Right atrium auricular region (tissue), 2 donors: Measurements from ENCODE around the gene TMEM200A. TPM values are rescaled to one million over a fixed set of nuclear protein-coding genes. Genes with fewer than 3 reads are reported as not detected.

Experiments used
- DNase-seq: peaks from one replicate; pipeline ENCODE4 v3.0.0-alpha.2; 2019; ENCODE audit warnings: low spot score
- H3K27ac ChIP-seq, 2 donors: fragments of 200-600 bp; sonication (generic); 1 replicate in 1 of 2; 2 replicates in 1 of 2; pipeline ENCODE4 v1.5.1; 2016 to 2019
- H3K27me3 ChIP-seq, 2 donors: fragments of 200-600 bp; sonication (generic); one replicate each; pipeline versions ENCODE4 v1.5.1 to v1.6.0; 2017 to 2019
- H3K36me3 ChIP-seq: fragments of 200-600 bp; sonication (generic); one replicate; pipeline ENCODE4 v1.5.1; 2016
- H3K4me1 ChIP-seq, 2 donors: fragments of 200-600 bp; sonication (generic); one replicate each; pipeline versions ENCODE4 v1.5.1 to v1.6.0; 2017 to 2019
- H3K4me3 ChIP-seq, 2 donors: fragments of 200-600 bp; sonication (generic); 1 replicate in 1 of 2; 2 replicates in 1 of 2; pipeline ENCODE4 v1.5.1; 2017 to 2019; ENCODE audit warnings: mild to moderate bottlenecking in 1 of 2, moderate library complexity in 1 of 2
- H3K9me3 ChIP-seq, 2 donors: fragments of 200-600 bp; sonication (generic); one replicate each; pipeline ENCODE4 v1.5.1; 2019
- CTCF ChIP-seq, 2 donors: fragments of 200-600 bp; sonication (generic); IDR thresholded peaks; one replicate each; pipeline ENCODE4 v1.5.1; 2019; ENCODE audit warnings: antibody characterized with exemption in 2 of 2
- total RNA-seq, 2 donors: library from RNA; depleted of rRNA; stranded (reverse); fragments of >200 nt; gene quantifications; one replicate each; pipeline ENCODE4 v1.1.0, GENCODE V29; 2016

The TMEM200A gene
- total RNA-seq, 2 donors from 2014 or later = 0.63 TPM; not detected in 1

GRCh38 chr6:130385064-130385695 is 19.4 kb downstream of the TMEM200A start:
- no peak for DNase-seq
- Histone ChIP-seq H3K4me3 (no peak overlapping the region), H3K4me1 (no peaks in the 10 kb centered on the region), H3K36me3 (no peaks in the 10 kb centered on the region), H3K27ac (no peak overlapping the region), H3K27me3 (no peaks in the 10 kb centered on the region), H3K9me3 (no peaks in the 10 kb centered on the region)
- no peak for TF ChIP-seq CTCF (IDR thresholded peaks at IDR 0.05)

- Histone ChIP-seq H3K4me3 (no peak overlapping the region), H3K4me1 (no peaks in the 10 kb centered on the region), H3K27ac (no peak overlapping the region), H3K27me3 (no peaks in the 10 kb centered on the region), H3K9me3 (no peaks in the 10 kb centered on the region), H3K36me3 (no peaks in the 10 kb centered on the region)
- no peak for DNase-seq
- TF ChIP-seq CTCF (IDR thresholded peaks at IDR 0.05) = no peak
These were observed 23.3 kb downstream of the TMEM200A start for GRCh38 chr6:130389142-130389541.

- H3K9me3 ChIP-seq = no peaks in the 10 kb centered on the region
- no peak overlapping the region for H3K27ac ChIP-seq
- no peak overlapping the region for H3K4me3 ChIP-seq
- no peak for TF ChIP-seq CTCF (IDR thresholded peaks at IDR 0.05)
- no peaks in the 10 kb centered on the region for H3K27me3 ChIP-seq
- H3K36me3 ChIP-seq = no peaks in the 10 kb centered on the region
- DNase-seq = no peak
- H3K4me1 ChIP-seq = no peaks in the 10 kb centered on the region
These were observed 25.1 kb downstream of the TMEM200A start for GRCh38 chr6:130390890-130391289.

GRCh38 chr6:130393306-130393705 is 27.5 kb downstream of the TMEM200A start:
- no peak overlapping the region for H3K27ac ChIP-seq
- no peak for TF ChIP-seq CTCF (IDR thresholded peaks at IDR 0.05)
- no peaks in the 10 kb centered on the region for H3K9me3 ChIP-seq
- H3K4me3 ChIP-seq = no peak overlapping the region
- H3K36me3 ChIP-seq = no peaks in the 10 kb centered on the region
- H3K4me1 ChIP-seq = no peaks in the 10 kb centered on the region
- DNase-seq = no peak
- H3K27me3 ChIP-seq = no peaks in the 10 kb centered on the region

GRCh38 chr6:130394246-130394645 is 28.4 kb downstream of the TMEM200A start:
- Histone ChIP-seq H3K27ac (no peak overlapping the region), H3K9me3 (no peaks in the 10 kb centered on the region), H3K4me1 (no peaks in the 10 kb centered on the region), H3K4me3 (no peak overlapping the region), H3K27me3 (no peaks in the 10 kb centered on the region), H3K36me3 (no peaks in the 10 kb centered on the region)
- TF ChIP-seq CTCF (IDR thresholded peaks at IDR 0.05) = no peak
- DNase-seq = no peak

GRCh38 chr6:130395164-130395563 is 29.3 kb downstream of the TMEM200A start:
- Histone ChIP-seq H3K9me3 (no peaks in the 10 kb centered on the region), H3K27me3 (no peaks in the 10 kb centered on the region), H3K36me3 (no peaks in the 10 kb centered on the region), H3K4me1 (no peaks in the 10 kb centered on the region), H3K27ac (no peak overlapping the region), H3K4me3 (no peak overlapping the region)
- no peak for TF ChIP-seq CTCF (IDR thresholded peaks at IDR 0.05)
- DNase-seq = no peak
